ENCODE measurements around the gene MYPOP.

The MYPOP gene

GRCh38 chr19:45902651-45903625, 525 bp upstream of the MYPOP start (continued):
- TF ChIP-seq HIC1 (tag by site-specific recombination; IDR thresholded peaks at IDR 0.05) (0 out of 2 replicates have a peak, but pooled peaks have one; percentile 59), ZSCAN5A (tag by site-specific recombination; IDR thresholded peaks at IDR 0.05) (no peak), ZNF561 (tag by site-specific recombination; IDR thresholded peaks at IDR 0.05; ENCODE audit: borderline replicate concordance) (peak; percentile 22; the same call in 1 of the 2 replicates), SP3 (tag by site-specific recombination; IDR thresholded peaks at IDR 0.05) (peak; percentile 77), ZNF449 (tag by site-specific recombination; IDR thresholded peaks at IDR 0.05) (peak; percentile 85; the same call in 1 of the 2 replicates), ZBTB6 (tag by site-specific recombination; IDR thresholded peaks at IDR 0.05) (peak; percentile 90), ZNF610 (tag by site-specific recombination; IDR thresholded peaks at IDR 0.05; ENCODE audit: borderline replicate concordance) (0 out of 2 replicates have a peak, but pooled peaks have one; percentile 14), ZNF580 (tag by site-specific recombination; IDR thresholded peaks at IDR 0.05) (peak; percentile 75), ZNF398 (tag by site-specific recombination; IDR thresholded peaks at IDR 0.05) (peak; percentile 65), ZNF510 (tag by site-specific recombination; IDR thresholded peaks at IDR 0.05; ENCODE audit: insufficient replicate concordance) (no peak), ZNF214 (tag by site-specific recombination; IDR thresholded peaks at IDR 0.05; ENCODE audit: borderline replicate concordance) (no peak), ZNF548 (tag by site-specific recombination; IDR thresholded peaks at IDR 0.05) (no peak), ZFHX2 (tag by site-specific recombination; conservative IDR thresholded peaks at IDR 0.05) (peak; percentile 96), ZNF274 (IDR thresholded peaks at IDR 0.05; ENCODE audit: low read length) (no peak), ZNF274 (tag by site-specific recombination; IDR thresholded peaks at IDR 0.05; ENCODE audit: borderline replicate concordance) (no peak), ZNF335 (tag by site-specific recombination; conservative IDR thresholded peaks at IDR 0.05) (no peak), ZEB2 (tag by site-specific recombination; IDR thresholded peaks at IDR 0.05) (peak; percentile 76), PRDM10 (tag by site-specific recombination; IDR thresholded peaks at IDR 0.05) (peak; percentile 86), ZNF600 (tag by site-specific recombination; IDR thresholded peaks at IDR 0.05) (peak; percentile 29; the same call in 1 of the 2 replicates), SP7 (tag by site-specific recombination; IDR thresholded peaks at IDR 0.05) (peak; percentile 31), GLIS1 (tag by site-specific recombination; IDR thresholded peaks at IDR 0.05) (peak; percentile 81), HOXC10 (CRISPR knock-in tag; IDR thresholded peaks at IDR 0.05) (no peak), ZNF24 (tag by site-specific recombination; IDR thresholded peaks at IDR 0.05) (peak; percentile 55; the same call in 1 of the 2 replicates), ZNF221 (tag by site-specific recombination; IDR thresholded peaks at IDR 0.05; ENCODE audit: borderline replicate concordance) (no peak), ZFP37 (tag by site-specific recombination; IDR thresholded peaks at IDR 0.05) (peak; percentile 19; the same call in 1 of the 2 replicates)
